ENCODE measurements around the gene RMI2. TPM values are rescaled to one million over a fixed set of nuclear protein-coding genes. Genes with fewer than 3 reads are reported as not detected.
"Not testable (repeated sequence)": the region's sequence is repeated elsewhere in the genome, so short reads cannot be mapped to it uniquely, and the experiment has no call there.

Gene RMI2
- total RNA-seq: 0.70 TPM

DNA sequence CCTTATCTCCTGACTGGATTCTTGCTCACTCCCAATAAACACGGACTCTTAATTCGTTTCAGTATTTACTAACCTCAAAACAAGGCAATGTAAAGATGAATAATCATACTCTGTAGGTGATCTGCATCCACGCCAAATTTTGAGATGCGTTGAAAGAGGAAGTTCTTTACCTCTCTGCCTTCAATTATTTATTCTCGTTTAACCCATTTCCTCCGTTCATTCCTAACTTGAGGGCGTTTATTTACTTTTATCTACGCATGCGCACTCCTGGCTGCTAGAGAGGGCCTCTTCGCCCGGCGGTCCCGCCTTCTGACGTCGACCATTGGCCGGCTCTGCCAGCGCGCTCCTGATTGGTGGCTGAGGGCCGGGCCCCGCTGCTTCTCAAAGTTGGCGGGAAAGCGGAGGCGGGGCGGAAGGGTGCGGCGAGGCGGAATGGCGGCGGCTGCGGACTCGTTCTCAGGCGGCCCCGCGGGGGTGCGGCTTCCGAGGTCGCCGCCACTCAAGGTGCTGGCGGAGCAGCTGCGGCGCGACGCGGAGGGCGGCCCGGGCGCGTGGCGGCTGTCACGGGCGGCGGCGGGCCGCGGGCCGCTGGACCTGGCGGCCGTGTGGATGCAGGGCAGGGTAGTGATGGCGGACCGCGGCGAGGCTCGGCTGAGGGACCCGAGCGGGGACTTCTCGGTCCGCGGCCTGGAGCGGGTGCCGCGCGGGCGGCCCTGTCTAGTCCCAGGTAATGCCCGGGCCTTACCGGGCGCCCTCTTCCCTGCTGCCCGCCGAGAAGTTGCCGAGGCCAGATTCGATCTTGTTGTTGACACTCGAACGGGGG, at the start of gene RMI2:
RMI2 (plus strand) TSS at position 420 of the 823 bp plus-strand sequence; CDS start at position 433, 13 bp downstream.
- ATAC-seq (peak; percentile 99), DNase-seq (ENCODE audit: low spot score) (peak; percentile 97)

GRCh38 chr16:11295672-11296071, 49.6 kb upstream of the RMI2 start:
- DNase-seq (ENCODE audit: low spot score) (no peak), ATAC-seq (no peak)

DNA sequence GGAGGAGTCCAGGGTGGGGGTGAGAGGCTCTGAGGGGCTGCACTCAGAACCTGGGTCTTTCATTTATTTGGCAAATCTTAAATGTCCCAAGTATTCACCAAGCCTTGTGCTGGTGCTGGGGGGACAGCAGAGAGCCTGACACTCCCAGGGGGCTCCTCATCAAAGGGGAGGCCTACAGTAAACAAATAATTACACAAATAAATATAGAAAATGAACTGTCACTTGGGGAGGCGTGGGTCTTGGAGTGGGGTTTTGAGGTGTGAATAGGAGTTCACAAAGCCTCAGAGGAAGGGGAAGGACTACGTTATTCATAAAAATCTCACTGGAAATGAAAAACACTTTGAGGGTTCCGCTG, 48.9 kb upstream of the RMI2 start:
- ATAC-seq: no peak
- no peak for DNase-seq (ENCODE audit: low spot score)

- ATAC-seq (peak; percentile 74), DNase-seq (ENCODE audit: low spot score) (no peak)
Measured at GRCh38 chr16:11296706-11297491, 48.4 kb upstream of the RMI2 start.

DNA sequence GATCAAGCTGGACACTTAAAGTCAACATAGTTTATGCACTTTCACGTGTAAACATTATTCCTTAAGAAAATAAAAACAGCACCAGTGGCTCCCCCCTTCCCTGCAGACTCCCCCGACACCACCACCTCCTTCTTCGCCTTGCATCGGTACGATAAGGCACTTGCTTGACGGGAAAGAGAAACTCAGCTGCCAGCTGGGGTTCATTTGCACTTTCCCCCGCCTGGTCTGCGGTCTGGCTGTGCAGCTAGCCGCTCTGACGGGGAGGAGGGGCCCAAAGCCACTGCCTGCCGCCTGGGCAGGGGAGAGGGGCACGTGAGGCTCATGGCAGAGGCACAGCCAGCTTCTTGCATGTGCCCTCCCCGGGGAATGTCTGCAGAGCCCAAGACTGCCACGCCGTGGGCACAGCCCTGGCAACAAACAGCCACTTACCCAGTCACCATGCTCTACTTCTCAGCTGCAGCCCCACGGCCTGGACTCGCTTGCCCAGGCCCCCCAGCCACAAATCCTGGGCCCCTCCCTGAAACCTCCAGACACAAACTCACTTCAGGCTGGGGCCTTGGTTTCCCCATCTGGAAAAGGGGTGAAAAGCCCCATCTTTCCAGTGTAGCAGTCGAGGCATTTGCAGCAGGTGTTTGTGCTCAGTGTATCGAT, 47.6 kb upstream of the RMI2 start:
- ATAC-seq: peak; percentile 87
- peak; percentile 65 for DNase-seq (ENCODE audit: low spot score)

DNA sequence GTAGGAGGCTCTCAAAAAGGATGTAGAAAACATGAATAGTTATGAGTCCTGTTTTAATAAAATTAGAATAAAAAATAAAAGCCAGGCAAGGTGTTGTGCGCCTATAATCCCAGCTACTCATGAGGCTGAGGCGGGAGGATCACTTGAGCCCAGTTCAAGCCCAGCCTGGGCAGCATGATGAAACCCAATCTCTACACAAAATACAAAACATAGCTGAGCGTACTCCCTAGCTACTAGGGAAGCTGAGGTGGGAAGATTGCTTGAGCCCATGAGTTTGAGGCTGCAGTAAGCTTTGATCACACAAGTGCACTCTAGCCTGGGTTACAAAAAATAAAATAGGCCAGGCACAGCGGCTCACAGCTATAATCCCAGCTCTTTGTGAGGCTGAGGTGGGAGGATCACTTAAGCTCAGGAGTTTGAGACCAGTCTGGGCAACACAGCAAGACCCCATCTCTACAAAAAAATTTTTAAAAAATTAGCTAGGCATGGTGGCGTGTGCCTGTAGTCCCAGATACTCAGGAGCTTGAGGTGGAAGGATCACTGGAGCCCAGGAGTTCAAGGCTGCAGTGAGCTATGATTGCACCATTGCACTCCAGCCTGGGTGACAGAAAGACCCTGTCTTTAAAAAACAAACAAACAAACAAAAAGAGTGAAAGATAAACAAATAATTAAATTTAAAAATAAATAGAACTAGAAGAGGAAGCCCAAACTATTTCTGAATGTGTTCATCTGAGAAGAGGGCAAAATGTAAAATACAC, 46.9 kb upstream of the RMI2 start:
- DNase-seq (ENCODE audit: low spot score) (no peak), ATAC-seq (no peak)

- not testable (repeated sequence) for ATAC-seq; DNase-seq (ENCODE audit: low spot score)
Measured at GRCh38 chr16:11298950-11299547, 46.2 kb upstream of the RMI2 start.

DNA sequence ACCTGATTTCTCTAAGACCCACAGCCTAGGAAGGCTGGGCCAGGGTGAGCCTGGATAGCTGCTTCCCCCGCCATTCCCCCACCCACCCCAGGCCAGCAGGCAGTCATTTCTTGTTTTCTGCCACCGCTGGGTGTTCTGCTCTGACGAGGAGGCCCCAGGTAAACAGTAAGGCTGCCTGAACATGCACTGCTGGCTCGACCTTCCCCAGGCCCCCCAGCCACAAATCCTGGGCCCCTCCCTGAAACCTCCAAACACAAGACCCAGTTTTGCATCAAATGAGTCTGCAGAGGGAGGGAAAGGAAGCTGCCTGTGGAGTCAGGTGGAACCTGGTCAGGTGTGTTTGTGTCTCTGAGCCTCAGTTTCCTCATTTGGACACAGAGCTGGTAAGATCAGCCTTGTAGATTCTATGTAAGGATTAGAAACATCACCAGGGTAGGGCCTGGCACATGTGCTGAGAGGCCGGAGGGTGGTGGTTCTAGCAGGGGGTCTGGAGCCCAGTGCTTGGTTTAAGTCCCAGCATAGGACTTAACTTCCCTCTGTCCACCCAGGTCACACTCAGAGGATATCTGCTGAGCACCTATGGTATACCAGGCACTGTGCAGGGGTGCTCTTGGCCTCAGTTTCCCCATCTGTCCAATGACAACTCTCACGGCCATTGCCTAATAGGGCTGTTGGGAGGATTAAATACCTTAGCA, 45.2 kb upstream of the RMI2 start:
- DNase-seq (ENCODE audit: low spot score): no peak
- ATAC-seq: no peak

- ATAC-seq: no peak
Measured at GRCh38 chr16:11300560-11300892, 44.7 kb upstream of the RMI2 start.

GRCh38 chr16:11301645-11302501, 43.4 kb upstream of the RMI2 start:
- no peak for DNase-seq (ENCODE audit: low spot score)
- no peak for ATAC-seq

More at GRCh38 chr16:11300560-11300892, 44.7 kb upstream of the RMI2 start:
- DNase-seq (ENCODE audit: low spot score): no peak

GRCh38 chr16:11302977-11303376, 42.3 kb upstream of the RMI2 start:
- DNase-seq (ENCODE audit: low spot score): no peak
- ATAC-seq: no peak

DNA sequence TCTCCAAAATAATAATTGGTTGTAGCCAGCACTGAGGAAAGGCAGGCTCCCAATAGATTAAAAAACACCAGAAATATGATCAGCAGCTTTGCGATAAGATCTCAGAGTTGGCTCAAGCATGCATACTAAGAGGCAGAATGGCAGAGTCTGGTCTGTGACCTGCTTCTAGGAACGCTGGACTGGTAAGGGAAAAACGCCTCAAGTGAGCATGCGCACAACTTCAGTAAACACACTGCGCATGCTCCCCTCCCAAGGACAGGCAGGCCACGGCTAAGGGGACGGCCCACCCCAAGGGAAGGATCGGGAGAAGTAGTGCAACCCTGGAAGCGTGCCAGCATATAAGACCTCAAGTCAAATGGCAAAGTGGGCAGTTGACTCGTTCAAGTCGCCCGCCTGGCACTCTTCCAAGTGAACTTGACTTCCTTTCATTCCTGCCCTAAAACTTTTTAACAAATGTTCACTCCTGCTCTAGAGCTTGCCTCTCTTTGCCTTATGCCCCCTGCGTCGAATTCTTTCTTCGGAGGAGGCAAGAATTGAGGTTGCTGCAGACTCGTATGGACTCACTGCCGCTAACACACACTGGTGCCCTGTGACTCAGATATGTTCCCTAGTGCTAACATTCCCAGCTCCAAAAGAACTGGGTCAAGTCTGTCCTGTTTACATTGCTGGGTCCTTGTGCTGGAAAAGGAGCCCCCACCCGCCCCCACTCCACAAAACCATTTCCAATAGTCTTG, 41.7 kb upstream of the RMI2 start:
- ATAC-seq: no peak
- DNase-seq (ENCODE audit: low spot score): no peak

GRCh38 chr16:11306381-11306780, 38.9 kb upstream of the RMI2 start:
- DNase-seq (ENCODE audit: low spot score) (no peak), ATAC-seq (no peak)

GRCh38 chr16:11306997-11307638, 38.1 kb upstream of the RMI2 start:
- ATAC-seq: peak; percentile 86
- DNase-seq (ENCODE audit: low spot score): peak; percentile 66

GRCh38 chr16:11307639-11308492, 37.4 kb upstream of the RMI2 start:
- DNase-seq (ENCODE audit: low spot score) (no peak), ATAC-seq (peak; percentile 12)

DNA sequence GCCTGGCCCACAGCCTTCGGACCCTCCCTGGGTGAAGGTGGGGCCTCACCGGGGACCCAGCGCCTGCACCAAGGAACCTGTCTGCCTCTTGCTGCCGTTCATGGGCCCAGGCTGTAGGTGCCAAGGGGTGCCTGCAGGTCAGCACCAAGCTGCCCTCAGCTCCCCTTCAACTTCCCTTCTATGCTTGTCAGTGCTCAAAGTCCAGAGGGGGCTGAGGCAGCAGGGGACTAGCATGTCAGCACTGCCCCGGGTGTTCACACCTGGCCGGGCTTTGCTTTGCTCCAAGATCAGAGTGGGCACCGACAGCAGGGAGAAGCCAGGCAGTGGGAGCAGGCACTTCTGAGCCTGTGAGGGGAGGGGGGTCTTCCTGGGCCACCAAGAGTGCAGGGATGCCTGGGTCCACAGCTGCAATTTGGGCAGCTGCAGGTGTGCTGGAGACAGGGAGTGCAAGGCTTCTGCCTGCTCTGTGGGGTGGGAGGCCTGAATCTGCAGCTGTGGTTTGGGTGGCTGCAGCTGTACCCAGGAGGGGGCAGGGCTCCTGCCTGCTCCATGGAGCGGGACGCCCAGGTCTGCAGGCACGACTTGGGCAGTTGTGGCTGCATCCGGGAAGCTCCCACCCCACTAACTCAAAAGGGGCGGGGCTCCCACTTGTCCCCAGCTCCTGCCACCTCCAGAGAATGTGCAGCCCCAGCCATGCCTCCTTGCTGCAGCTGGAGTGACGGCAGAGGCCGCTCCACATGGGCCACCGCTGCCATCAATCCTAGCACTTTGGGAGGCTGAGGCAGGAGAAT, 36.6 kb upstream of the RMI2 start:
- no peak for DNase-seq (ENCODE audit: low spot score)
- ATAC-seq: no peak

All from left lobe of liver (tissue), 2 donors.